Measurements from ENCODE around the gene DDX39B. TPM values are rescaled to one million over a fixed set of nuclear protein-coding genes. Genes with fewer than 3 reads are reported as not detected.
A peak's percentile ranks its signal among the peaks of the same experiment; 100 is the strongest.
"Not testable (repeated sequence)": the region's sequence is repeated elsewhere in the genome, so short reads cannot be mapped to it uniquely, and the experiment has no call there.

DDX39B gene
- total RNA-seq = 100 to 1,000 TPM; 558 to 568 TPM

GRCh38 chr6:31541658-31542521 is at the start of gene DDX39B:
TSS of gene DDX39B (minus strand) at chr6:31542003. CDS start at chr6:31540532, 1,471 bp downstream.
- ATAC-seq (replicated peaks) = peak; percentile 80
- Mint-ChIP-seq H3K36me3 (ENCODE audit: low read depth) (peaks cover 56% of the 10 kb centered on the region), H3K4me3 (peak within 1 kb of the TSS; percentile 99), H3K4me1 (peaks cover 35% of the 10 kb centered on the region), H3K9me3 (no peaks in the 10 kb centered on the region), H3K27ac (peak within 1 kb of the TSS; percentile 98), H3K27me3 (no peaks in the 10 kb centered on the region)

GRCh38 chr6:31590691-31591090 is 48.9 kb upstream of the DDX39B start:
- H3K27ac Mint-ChIP-seq; H3K9me3 Mint-ChIP-seq; ATAC-seq (replicated peaks); H3K4me3 Mint-ChIP-seq; H3K27me3 Mint-ChIP-seq; H3K36me3 Mint-ChIP-seq (ENCODE audit: low read depth): not testable (repeated sequence)
- peaks cover 31% of the 10 kb centered on the region for H3K4me1 Mint-ChIP-seq

- no peaks in the 10 kb centered on the region for H3K9me3 Mint-ChIP-seq
- no peak for ATAC-seq (replicated peaks)
- H3K4me3 Mint-ChIP-seq = peak overlapping the region; percentile 82
- no peaks in the 10 kb centered on the region for H3K27me3 Mint-ChIP-seq
- no peaks in the 10 kb centered on the region for H3K36me3 Mint-ChIP-seq (ENCODE audit: low read depth)
- peak overlapping the region; percentile 53 for H3K27ac Mint-ChIP-seq
- H3K4me1 Mint-ChIP-seq = peaks cover 34% of the 10 kb centered on the region
Measured at GRCh38 chr6:31588871-31589650, 47.3 kb upstream of the DDX39B start.

- Mint-ChIP-seq H3K4me3 (peak overlapping the region; percentile 82), H3K27ac (peak overlapping the region; percentile 78), H3K27me3 (no peaks in the 10 kb centered on the region), H3K36me3 (ENCODE audit: low read depth) (peaks cover 2% of the 10 kb centered on the region), H3K4me1 (peaks cover 35% of the 10 kb centered on the region), H3K9me3 (no peaks in the 10 kb centered on the region)
- peak; percentile 57 for ATAC-seq (replicated peaks)
Measured at GRCh38 chr6:31587791-31588777, 46.3 kb upstream of the DDX39B start.

GRCh38 chr6:31586599-31587281 is 44.9 kb upstream of the DDX39B start:
- Mint-ChIP-seq H3K4me3 (peak overlapping the region; percentile 82), H3K9me3 (no peaks in the 10 kb centered on the region), H3K4me1 (peaks cover 34% of the 10 kb centered on the region), H3K27ac (peak overlapping the region; percentile 78), H3K27me3 (no peaks in the 10 kb centered on the region), H3K36me3 (ENCODE audit: low read depth) (peaks cover 13% of the 10 kb centered on the region)
- peak; percentile 21 for ATAC-seq (replicated peaks)

GRCh38 chr6:31586008-31586407 is 44.2 kb upstream of the DDX39B start, which contains the start of gene LST1:
TSS of gene LST1 (plus strand) at chr6:31586277. CDS start at chr6:31587300, 1,023 bp downstream.
- Mint-ChIP-seq H3K9me3 (no peaks in the 10 kb centered on the region), H3K4me1 (peaks cover 34% of the 10 kb centered on the region), H3K27me3 (no peaks in the 10 kb centered on the region), H3K27ac (peak within 1 kb of the TSS; percentile 78), H3K4me3 (peak within 1 kb of the TSS; percentile 82), H3K36me3 (ENCODE audit: low read depth) (peaks cover 20% of the 10 kb centered on the region)
- ATAC-seq (replicated peaks) = no peak

GRCh38 chr6:31585491-31585890 is 43.7 kb upstream of the DDX39B start:
- Mint-ChIP-seq H3K9me3 (no peaks in the 10 kb centered on the region), H3K4me1 (peaks cover 34% of the 10 kb centered on the region), H3K4me3 (peak overlapping the region; percentile 82), H3K27ac (peak overlapping the region; percentile 78), H3K27me3 (no peaks in the 10 kb centered on the region), H3K36me3 (ENCODE audit: low read depth) (peaks cover 26% of the 10 kb centered on the region)
- peak; percentile 28 for ATAC-seq (replicated peaks)

- no peaks in the 10 kb centered on the region for H3K9me3 Mint-ChIP-seq
- peaks cover 58% of the 10 kb centered on the region for H3K36me3 Mint-ChIP-seq (ENCODE audit: low read depth)
- H3K4me1 Mint-ChIP-seq = peaks cover 34% of the 10 kb centered on the region
- H3K27me3 Mint-ChIP-seq = no peaks in the 10 kb centered on the region
- ATAC-seq (replicated peaks) = peak; percentile 14
- peak within 1 kb of the TSS; percentile 100 for H3K4me3 Mint-ChIP-seq
- peak within 1 kb of the TSS; percentile 99 for H3K27ac Mint-ChIP-seq
Measured at GRCh38 chr6:31582230-31582643, 40.4 kb upstream of the DDX39B start, which contains the start of gene LTB. TSS of gene LTB (minus strand) at chr6:31582424. CDS start at chr6:31582417, 7 bp downstream.

- Mint-ChIP-seq H3K4me1 (peaks cover 29% of the 10 kb centered on the region), H3K27me3 (no peaks in the 10 kb centered on the region), H3K27ac (peak overlapping the region; percentile 99), H3K36me3 (ENCODE audit: low read depth) (peaks cover 64% of the 10 kb centered on the region), H3K4me3 (peak overlapping the region; percentile 100), H3K9me3 (no peaks in the 10 kb centered on the region)
- ATAC-seq (replicated peaks) = no peak
Measured at GRCh38 chr6:31581434-31582229, 39.8 kb upstream of the DDX39B start.

GRCh38 chr6:31580807-31581433 is 39.1 kb upstream of the DDX39B start:
- peaks cover 27% of the 10 kb centered on the region for H3K4me1 Mint-ChIP-seq
- H3K27ac Mint-ChIP-seq = peak overlapping the region; percentile 99
- H3K27me3 Mint-ChIP-seq = no peaks in the 10 kb centered on the region
- peaks cover 4% of the 10 kb centered on the region for H3K9me3 Mint-ChIP-seq
- peak overlapping the region; percentile 100 for H3K4me3 Mint-ChIP-seq
- peaks cover 71% of the 10 kb centered on the region for H3K36me3 Mint-ChIP-seq (ENCODE audit: low read depth)
- peak; percentile 65 for ATAC-seq (replicated peaks)

GRCh38 chr6:31580438-31580740 is 38.6 kb upstream of the DDX39B start:
- Mint-ChIP-seq H3K4me1 (peaks cover 22% of the 10 kb centered on the region), H3K4me3 (peak overlapping the region; percentile 100), H3K27ac (peak overlapping the region; percentile 99), H3K27me3 (no peaks in the 10 kb centered on the region), H3K9me3 (peaks cover 5% of the 10 kb centered on the region), H3K36me3 (ENCODE audit: low read depth) (peaks cover 77% of the 10 kb centered on the region)
- no peak for ATAC-seq (replicated peaks)
